Glutamatergic neuron (in vitro differentiated cells): Measurements from ENCODE around the gene FRMD4B. TPM values are rescaled to one million over a fixed set of nuclear protein-coding genes. Genes with fewer than 3 reads are reported as not detected.

ENCODE experiments used
- DNase-seq: peaks from one replicate; pipeline ENCODE4 v3.0.0; 2022
- H3K27ac Mint-ChIP-seq: one replicate; pipeline ENCODE4 v1.8.0; 2020; ENCODE audit warnings: mild to moderate bottlenecking, mixed read lengths, inconsistent platforms; ENCODE audit not compliant: unreplicated experiment
- H3K27me3 Mint-ChIP-seq: one replicate; pipeline ENCODE4 v1.8.0; 2020; ENCODE audit warnings: mild to moderate bottlenecking, moderate library complexity, mixed read lengths, inconsistent platforms; ENCODE audit not compliant: unreplicated experiment
- H3K36me3 Mint-ChIP-seq: one replicate; pipeline ENCODE4 v1.8.0; 2020; ENCODE audit warnings: mild to moderate bottlenecking, mixed read lengths, inconsistent platforms; ENCODE audit not compliant: unreplicated experiment
- H3K4me1 Mint-ChIP-seq: one replicate; pipeline ENCODE4 v1.8.0; 2020; ENCODE audit warnings: mild to moderate bottlenecking, low read depth, mixed read lengths, inconsistent platforms; ENCODE audit not compliant: unreplicated experiment
- H3K4me3 Mint-ChIP-seq: one replicate; pipeline ENCODE4 v1.8.0; 2020; ENCODE audit warnings: mild to moderate bottlenecking, mixed read lengths, inconsistent platforms; ENCODE audit not compliant: unreplicated experiment
- H3K9me3 Mint-ChIP-seq: one replicate; pipeline ENCODE4 v1.8.0; 2020; ENCODE audit warnings: mild to moderate bottlenecking, moderate library complexity, mixed read lengths, inconsistent platforms; ENCODE audit not compliant: unreplicated experiment
- CTCF ChIP-seq: fragments of 200-600 bp; sonication (generic); IDR thresholded peaks from one replicate; pipeline ENCODE4 v1.5.0; 2021; ENCODE audit not compliant: partially characterized antibody, unreplicated experiment
- total RNA-seq: library from RNA; stranded (reverse); fragmentation: NEBNext Ultra II Directional; extraction: Animal tissue kit (Norgen Biotek cat#: 25700); gene quantifications from one replicate; pipeline ENCODE4 v1.2.1, GENCODE V29; 2021; ENCODE audit not compliant: unreplicated experiment

The FRMD4B gene
- total RNA-seq, 1 donor from 2014 or later = 3.9 TPM

GRCh38 chr3:69180869-69181591 is 204.9 kb downstream of the FRMD4B start:
- TF ChIP-seq CTCF = no peak
- H3K36me3 Mint-ChIP-seq = no peaks in the 10 kb centered on the region
- H3K4me1 Mint-ChIP-seq = peaks cover 8% of the 10 kb centered on the region
- DNase-seq = no peak
- no peak overlapping the region for H3K4me3 Mint-ChIP-seq
- no peaks in the 10 kb centered on the region for H3K27me3 Mint-ChIP-seq
- H3K27ac Mint-ChIP-seq = no peak overlapping the region
- H3K9me3 Mint-ChIP-seq = peaks cover 3% of the 10 kb centered on the region

GRCh38 chr3:69179740-69180372 is 206.0 kb downstream of the FRMD4B start:
- DNase-seq = no peak
- no peak overlapping the region for H3K27ac Mint-ChIP-seq
- peaks cover 8% of the 10 kb centered on the region for H3K4me1 Mint-ChIP-seq
- no peak for TF ChIP-seq CTCF
- no peaks in the 10 kb centered on the region for H3K27me3 Mint-ChIP-seq
- H3K9me3 Mint-ChIP-seq = peaks cover 3% of the 10 kb centered on the region
- H3K36me3 Mint-ChIP-seq = no peaks in the 10 kb centered on the region
- H3K4me3 Mint-ChIP-seq = no peak overlapping the region

DNA sequence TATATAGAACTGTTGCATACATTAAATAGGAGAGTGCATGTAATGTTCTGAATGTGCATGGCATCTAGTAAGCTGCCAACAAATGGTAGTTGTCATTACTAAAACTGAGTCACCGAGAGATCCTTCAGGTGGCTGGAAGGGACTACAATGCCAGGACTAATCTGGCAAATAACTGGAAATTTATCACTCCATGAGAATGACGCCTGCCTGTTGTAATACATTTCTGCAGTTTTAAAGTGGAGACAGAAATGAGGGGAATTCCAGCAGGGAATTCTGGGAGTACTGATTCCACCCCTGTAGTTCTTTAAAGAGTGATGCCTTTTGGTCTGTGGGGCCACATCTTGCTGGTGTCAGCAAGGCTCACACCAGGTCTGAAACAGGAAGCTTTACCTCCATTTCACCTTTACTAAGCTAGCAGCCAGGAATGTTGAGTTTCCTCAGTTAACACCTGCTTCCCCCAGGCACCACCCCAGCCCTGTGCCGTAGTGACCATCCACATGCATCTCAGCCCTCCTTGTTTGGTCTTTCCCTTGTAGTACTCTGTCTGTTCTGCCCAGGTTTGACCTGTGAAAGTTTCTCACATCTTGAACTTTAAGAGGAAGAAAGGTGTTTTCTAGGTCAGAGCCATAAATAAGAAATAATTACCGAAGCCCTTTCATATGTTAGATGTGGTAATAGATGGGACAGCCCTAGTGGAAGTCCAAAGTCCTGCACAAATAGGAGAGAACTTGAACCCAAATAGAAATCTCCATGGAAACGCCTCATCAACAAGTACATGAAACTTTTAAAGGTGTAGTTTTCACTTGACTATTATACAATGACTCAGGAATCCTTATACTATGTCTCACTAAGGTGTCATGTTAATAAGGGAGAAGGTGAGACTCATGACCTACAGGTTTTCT is 206.8 kb downstream of the FRMD4B start:
- Mint-ChIP-seq H3K4me1 (peaks cover 8% of the 10 kb centered on the region), H3K27ac (no peak overlapping the region), H3K9me3 (peaks cover 3% of the 10 kb centered on the region), H3K27me3 (no peaks in the 10 kb centered on the region), H3K36me3 (no peaks in the 10 kb centered on the region), H3K4me3 (no peak overlapping the region)
- no peak for DNase-seq
- TF ChIP-seq CTCF = no peak

DNA sequence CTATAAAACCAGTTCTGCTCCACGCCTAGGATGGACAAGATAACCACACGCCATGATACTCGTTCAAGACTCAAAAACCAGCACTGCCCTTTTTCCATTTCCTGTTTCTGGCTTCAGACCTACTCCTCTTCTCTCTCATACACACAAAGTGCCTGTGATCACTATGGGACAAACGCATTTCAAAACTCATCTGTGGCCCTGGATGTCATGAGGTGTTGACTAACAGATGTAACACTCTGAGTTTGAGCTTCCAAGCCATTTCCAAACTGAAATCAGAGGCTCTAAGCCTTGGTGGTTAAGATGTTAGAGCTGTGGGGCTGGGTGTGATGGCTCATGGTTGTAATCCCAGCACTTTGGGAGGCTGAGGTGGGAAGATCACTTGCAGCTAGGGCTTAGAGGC is 207.8 kb downstream of the FRMD4B start:
- Mint-ChIP-seq H3K36me3 (no peaks in the 10 kb centered on the region), H3K9me3 (peaks cover 3% of the 10 kb centered on the region), H3K27me3 (no peaks in the 10 kb centered on the region), H3K4me3 (no peak overlapping the region), H3K4me1 (peaks cover 7% of the 10 kb centered on the region), H3K27ac (no peak overlapping the region)
- TF ChIP-seq CTCF = no peak
- DNase-seq = no peak
